Ishikawa (cell line): ENCODE measurements around the gene RHBDF2.

ENCODE experiments used
- CEBPB ChIP-seq: IDR thresholded peaks from 2 replicates; pipeline ENCODE4 v1.6.1; 2012
- CREB1 ChIP-seq: IDR thresholded peaks from 2 replicates; pipeline ENCODE4 v1.6.1; 2012; ENCODE audit warnings: low read depth
- EGR1 ChIP-seq: IDR thresholded peaks from 2 replicates; pipeline ENCODE4 v1.6.1; 2012
- EP300 ChIP-seq: IDR thresholded peaks from 2 replicates; pipeline ENCODE4 v1.6.1; 2012; ENCODE audit warnings: borderline replicate concordance
- FOXM1 ChIP-seq: IDR thresholded peaks from 2 replicates; pipeline ENCODE4 v1.6.1; 2012; ENCODE audit warnings: low read depth, borderline replicate concordance
- NFIC ChIP-seq: IDR thresholded peaks from 2 replicates; pipeline ENCODE4 v1.6.1; 2012
- RAD21 ChIP-seq: IDR thresholded peaks from 2 replicates; pipeline ENCODE4 v1.6.1; 2012; ENCODE audit warnings: low read depth
- TAF1 ChIP-seq: IDR thresholded peaks from 2 replicates; pipeline ENCODE4 v1.6.1; 2012; ENCODE audit warnings: low read depth, mild to moderate bottlenecking
- TCF12 ChIP-seq: IDR thresholded peaks from 2 replicates; pipeline ENCODE4 v1.6.1; 2012; ENCODE audit warnings: low read depth
- TEAD4 ChIP-seq: IDR thresholded peaks from 2 replicates; pipeline ENCODE4 v1.6.1; 2012
- YY1 ChIP-seq: IDR thresholded peaks from 2 replicates; pipeline ENCODE4 v1.6.1; 2012; ENCODE audit warnings: low read depth
- ZBTB7A ChIP-seq: IDR thresholded peaks from 2 replicates; pipeline ENCODE4 v1.6.1; 2012; ENCODE audit warnings: low read depth
- TF ChIP-seq, protein P1 (sequence below): IDR thresholded peaks from 2 replicates; pipeline ENCODE4 v1.6.1; 2012
- TF ChIP-seq, protein P2 (sequence below): IDR thresholded peaks from 2 replicates; pipeline ENCODE4 v1.6.1; 2012
- TF ChIP-seq, protein P3 (sequence below): IDR thresholded peaks from 2 replicates; pipeline ENCODE4 v1.6.1; 2012; ENCODE audit warnings: low read depth, mild to moderate bottlenecking

Gene RHBDF2

DNA sequence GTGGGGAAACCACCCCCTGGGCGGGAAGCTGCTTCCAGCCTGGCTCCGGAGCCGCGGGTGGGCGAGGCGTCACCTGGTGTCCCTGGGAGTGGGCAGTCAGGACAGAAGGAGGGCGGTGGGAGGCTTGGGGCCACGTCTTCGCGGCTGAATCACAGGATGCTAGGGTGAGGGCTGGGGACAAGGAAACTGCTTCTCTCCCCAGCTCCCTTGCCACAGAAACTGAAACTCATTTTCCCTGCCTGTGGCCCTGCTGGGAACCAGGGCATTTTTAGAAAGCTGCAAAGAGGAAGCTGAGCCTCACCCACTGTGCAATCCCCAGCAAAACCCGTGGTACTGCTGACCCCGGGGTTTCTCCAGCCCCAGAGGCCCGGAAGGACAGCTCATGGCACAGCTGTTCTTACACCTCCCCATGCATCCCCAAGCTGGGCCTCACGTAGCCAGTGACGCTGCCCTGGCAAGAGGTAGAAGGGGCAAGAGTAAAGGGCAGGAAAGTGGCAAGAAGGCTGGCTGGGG lies 8.2 kb downstream of the RHBDF2 start:
- no peak for TF ChIP-seq YY1
- TF ChIP-seq TEAD4 = no peak
- TF ChIP-seq TAF1 = no peak
- no peak for TF ChIP-seq ZBTB7A
- no peak for TF ChIP-seq NFIC
- no peak for TF ChIP-seq CREB1
- TF ChIP-seq TCF12 = no peak
- TF ChIP-seq, protein P1, sequence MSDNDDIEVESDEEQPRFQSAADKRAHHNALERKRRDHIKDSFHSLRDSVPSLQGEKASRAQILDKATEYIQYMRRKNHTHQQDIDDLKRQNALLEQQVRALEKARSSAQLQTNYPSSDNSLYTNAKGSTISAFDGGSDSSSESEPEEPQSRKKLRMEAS = no peak
- TF ChIP-seq EP300 = no peak
- TF ChIP-seq EGR1 = no peak
- TF ChIP-seq CEBPB = no peak
- no peak for TF ChIP-seq FOXM1
- TF ChIP-seq, protein P2, sequence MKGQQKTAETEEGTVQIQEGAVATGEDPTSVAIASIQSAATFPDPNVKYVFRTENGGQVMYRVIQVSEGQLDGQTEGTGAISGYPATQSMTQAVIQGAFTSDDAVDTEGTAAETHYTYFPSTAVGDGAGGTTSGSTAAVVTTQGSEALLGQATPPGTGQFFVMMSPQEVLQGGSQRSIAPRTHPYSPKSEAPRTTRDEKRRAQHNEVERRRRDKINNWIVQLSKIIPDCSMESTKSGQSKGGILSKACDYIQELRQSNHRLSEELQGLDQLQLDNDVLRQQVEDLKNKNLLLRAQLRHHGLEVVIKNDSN = no peak
- TF ChIP-seq RAD21 = no peak
- TF ChIP-seq, protein P3, sequence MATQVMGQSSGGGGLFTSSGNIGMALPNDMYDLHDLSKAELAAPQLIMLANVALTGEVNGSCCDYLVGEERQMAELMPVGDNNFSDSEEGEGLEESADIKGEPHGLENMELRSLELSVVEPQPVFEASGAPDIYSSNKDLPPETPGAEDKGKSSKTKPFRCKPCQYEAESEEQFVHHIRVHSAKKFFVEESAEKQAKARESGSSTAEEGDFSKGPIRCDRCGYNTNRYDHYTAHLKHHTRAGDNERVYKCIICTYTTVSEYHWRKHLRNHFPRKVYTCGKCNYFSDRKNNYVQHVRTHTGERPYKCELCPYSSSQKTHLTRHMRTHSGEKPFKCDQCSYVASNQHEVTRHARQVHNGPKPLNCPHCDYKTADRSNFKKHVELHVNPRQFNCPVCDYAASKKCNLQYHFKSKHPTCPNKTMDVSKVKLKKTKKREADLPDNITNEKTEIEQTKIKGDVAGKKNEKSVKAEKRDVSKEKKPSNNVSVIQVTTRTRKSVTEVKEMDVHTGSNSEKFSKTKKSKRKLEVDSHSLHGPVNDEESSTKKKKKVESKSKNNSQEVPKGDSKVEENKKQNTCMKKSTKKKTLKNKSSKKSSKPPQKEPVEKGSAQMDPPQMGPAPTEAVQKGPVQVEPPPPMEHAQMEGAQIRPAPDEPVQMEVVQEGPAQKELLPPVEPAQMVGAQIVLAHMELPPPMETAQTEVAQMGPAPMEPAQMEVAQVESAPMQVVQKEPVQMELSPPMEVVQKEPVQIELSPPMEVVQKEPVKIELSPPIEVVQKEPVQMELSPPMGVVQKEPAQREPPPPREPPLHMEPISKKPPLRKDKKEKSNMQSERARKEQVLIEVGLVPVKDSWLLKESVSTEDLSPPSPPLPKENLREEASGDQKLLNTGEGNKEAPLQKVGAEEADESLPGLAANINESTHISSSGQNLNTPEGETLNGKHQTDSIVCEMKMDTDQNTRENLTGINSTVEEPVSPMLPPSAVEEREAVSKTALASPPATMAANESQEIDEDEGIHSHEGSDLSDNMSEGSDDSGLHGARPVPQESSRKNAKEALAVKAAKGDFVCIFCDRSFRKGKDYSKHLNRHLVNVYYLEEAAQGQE = no peak

DNA sequence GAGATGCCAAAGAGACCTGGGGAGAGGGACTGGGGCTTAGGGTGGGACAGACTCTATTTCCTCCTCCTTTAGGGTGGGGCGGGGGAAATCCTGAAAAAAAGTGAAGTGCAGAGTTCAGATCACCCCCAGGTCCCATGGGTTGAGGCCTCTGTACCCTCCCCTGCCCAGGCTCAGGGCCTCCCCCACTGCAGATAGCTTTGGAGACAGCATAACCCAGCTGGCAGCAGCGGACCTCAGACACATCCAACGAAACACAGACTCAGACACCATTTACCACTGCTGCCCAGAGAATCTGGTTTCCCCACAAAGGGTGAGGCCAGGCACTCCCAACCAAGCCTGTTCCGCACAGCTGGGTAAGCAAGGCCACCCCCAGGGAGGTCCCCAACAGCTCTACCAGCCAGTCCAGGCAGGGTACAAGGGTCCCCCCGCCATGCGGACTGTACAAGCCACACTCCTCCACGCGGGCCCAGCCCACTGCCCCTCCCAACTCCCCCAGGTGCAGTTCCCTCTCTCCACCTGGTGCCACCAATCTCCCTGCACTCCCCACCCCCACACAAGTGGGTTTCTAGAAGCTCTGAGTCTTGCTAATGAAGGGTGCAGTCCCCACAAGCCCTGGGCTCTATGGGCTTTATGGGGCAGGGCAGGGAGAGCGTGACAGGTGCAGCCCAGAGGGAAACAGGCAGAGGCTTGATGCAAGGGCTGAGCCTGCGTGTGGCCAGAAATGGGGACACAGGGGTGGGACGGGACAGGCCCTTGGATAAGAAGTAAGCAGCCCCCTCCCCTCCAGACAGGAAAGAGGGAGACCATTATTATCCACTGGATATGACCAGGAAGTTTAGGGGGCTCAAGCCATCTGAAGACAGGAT lies 8.9 kb downstream of the RHBDF2 start:
- TF ChIP-seq EGR1 (no peak), RAD21 (no peak), TAF1 (no peak), EP300 (no peak), CEBPB (no peak), TCF12 (no peak), TEAD4 (no peak), NFIC (no peak), CREB1 (no peak), FOXM1 (no peak)
- TF ChIP-seq, protein P2 = no peak
- TF ChIP-seq, protein P3 = no peak
- TF ChIP-seq, protein P1 = no peak

DNA sequence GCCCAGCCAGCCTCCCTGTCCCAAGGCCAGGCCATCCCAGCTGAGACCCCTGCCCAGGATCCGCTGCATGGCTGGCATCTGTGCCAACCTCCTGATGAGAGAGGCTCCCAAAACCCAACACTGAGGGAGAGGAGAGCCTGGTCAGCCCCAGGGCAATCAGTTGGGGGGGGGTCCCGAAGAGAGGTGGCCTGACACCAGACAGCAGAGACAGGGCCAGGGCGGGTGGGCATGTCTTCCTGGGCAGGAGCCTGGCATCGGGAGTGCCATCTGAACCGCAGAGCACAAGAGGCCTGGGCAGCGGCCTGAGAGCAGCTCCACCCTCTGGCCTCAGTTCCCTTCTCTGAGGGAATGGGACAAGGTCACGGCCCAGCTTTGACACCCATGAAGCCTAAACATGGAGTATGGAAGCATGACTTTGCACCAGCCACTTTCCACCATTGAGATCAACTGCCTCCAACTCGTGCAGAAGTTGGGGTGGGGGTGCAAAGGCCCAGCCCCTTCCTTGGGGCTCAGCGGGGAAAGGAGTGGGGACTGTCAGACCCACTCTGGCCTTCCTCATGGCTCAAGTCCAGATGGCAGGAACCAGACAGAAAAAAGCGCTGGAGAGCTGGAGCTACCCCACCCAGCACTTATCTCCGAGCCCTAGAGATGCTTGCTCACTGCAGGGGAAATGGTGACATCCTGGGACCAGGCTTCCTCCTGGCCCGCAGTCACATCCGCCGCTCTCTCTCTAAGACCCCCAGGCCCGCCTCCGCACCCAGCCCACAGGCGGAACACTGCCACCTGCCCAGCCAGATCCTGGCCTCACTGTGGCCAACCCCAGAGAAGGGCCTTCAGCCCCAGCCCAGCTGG lies 9.7 kb downstream of the RHBDF2 start:
- TF ChIP-seq TAF1 = no peak
- TF ChIP-seq, protein P3 = no peak
- TF ChIP-seq, protein P2 = no peak
- TF ChIP-seq CREB1 = no peak
- TF ChIP-seq CEBPB = no peak
- no peak for TF ChIP-seq RAD21
- TF ChIP-seq, protein P1 = no peak
- TF ChIP-seq EGR1 = no peak
- no peak for TF ChIP-seq NFIC
- TF ChIP-seq ZBTB7A = no peak
- TF ChIP-seq TCF12 = no peak
- no peak for TF ChIP-seq YY1
- TF ChIP-seq TEAD4 = no peak
- TF ChIP-seq FOXM1 = no peak
- no peak for TF ChIP-seq EP300
